Dendritic cell treated with granulocyte-macrophage colony-stimulating factor and Interleukin-4, amounts not matched to agents 40 ng/mL and 50 ng/mL, for 4 days (primary cell): ENCODE measurements around the gene TMEM80.
A peak's percentile ranks its signal among the peaks of the same experiment; 100 is the strongest.
"Not testable (repeated sequence)": the region's sequence is repeated elsewhere in the genome, so short reads cannot be mapped to it uniquely, and the experiment has no call there.

Experiments
- H3K27ac Mint-ChIP-seq: one replicate; pipeline ENCODE4 v1.8.0; 2022; ENCODE audit warnings: mild to moderate bottlenecking, mixed read lengths
- H3K27me3 Mint-ChIP-seq: one replicate; pipeline ENCODE4 v1.8.0; 2022; ENCODE audit warnings: mild to moderate bottlenecking, mixed read lengths
- H3K36me3 Mint-ChIP-seq: one replicate; pipeline ENCODE4 v1.8.0; 2022; ENCODE audit warnings: low read depth, mixed read lengths
- H3K4me1 Mint-ChIP-seq: one replicate; pipeline ENCODE4 v1.8.0; 2022; ENCODE audit warnings: low read depth, mixed read lengths
- H3K4me3 Mint-ChIP-seq: one replicate; pipeline ENCODE4 v1.8.0; 2022; ENCODE audit warnings: mild to moderate bottlenecking, moderate library complexity, mixed read lengths
- H3K9me3 Mint-ChIP-seq: one replicate; pipeline ENCODE4 v1.8.0; 2022; ENCODE audit warnings: mixed read lengths
- intact Hi-C: fragments of 100-400 bp; cut with micrococcal nuclease; formaldehyde crosslinking; loops from one replicate; pipeline ENCODE4 v1.15.0; 2022

The TMEM80 gene

DNA sequence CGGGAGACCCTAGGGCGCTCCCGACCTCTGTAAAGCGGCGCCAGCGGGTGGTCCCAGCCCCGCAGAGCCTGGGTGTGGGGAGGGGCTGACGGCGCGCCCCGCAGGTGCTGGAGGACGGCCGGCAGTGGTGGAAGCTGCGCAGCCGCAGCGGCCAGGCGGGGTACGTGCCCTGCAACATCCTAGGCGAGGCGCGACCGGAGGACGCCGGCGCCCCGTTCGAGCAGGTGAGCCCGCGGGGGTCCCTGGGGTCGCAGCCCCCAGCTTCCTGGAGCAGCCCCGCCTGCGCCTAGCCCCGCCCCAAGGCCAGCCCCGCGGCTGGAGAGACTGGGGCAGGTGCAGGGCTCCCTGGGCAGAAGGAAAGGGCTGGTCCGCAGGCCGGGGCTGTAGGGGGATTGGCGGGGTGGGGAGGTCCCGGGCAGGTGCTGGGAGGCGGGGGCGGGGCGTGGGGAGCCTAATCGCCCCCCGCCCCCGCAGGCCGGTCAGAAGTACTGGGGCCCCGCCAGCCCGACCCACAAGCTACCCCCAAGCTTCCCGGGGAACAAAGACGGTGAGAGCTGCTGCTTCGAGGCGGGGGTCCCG lies 30.1 kb downstream of the TMEM80 start:
- intact Hi-C loops: no loop called here
- Mint-ChIP-seq H3K4me1 (peaks cover 43% of the 10 kb centered on the region), H3K36me3 (no peaks in the 10 kb centered on the region), H3K27me3 (peaks cover 80% of the 10 kb centered on the region), H3K4me3 (no peak overlapping the region), H3K9me3 (no peaks in the 10 kb centered on the region), H3K27ac (no peak overlapping the region)

GRCh38 chr11:726278-727220 lies 30.9 kb downstream of the TMEM80 start:
- Mint-ChIP-seq H3K27ac (no peak overlapping the region), H3K36me3 (no peaks in the 10 kb centered on the region), H3K4me3 (peak overlapping the region; percentile 55), H3K9me3 (no peaks in the 10 kb centered on the region), H3K27me3 (peaks cover 73% of the 10 kb centered on the region), H3K4me1 (peaks cover 38% of the 10 kb centered on the region)
- intact Hi-C loops: no loop called here

GRCh38 chr11:727281-727701 lies 31.7 kb downstream of the TMEM80 start:
- Mint-ChIP-seq H3K27me3 (peaks cover 65% of the 10 kb centered on the region), H3K9me3 (no peaks in the 10 kb centered on the region), H3K36me3 (no peaks in the 10 kb centered on the region), H3K4me3 (no peak overlapping the region), H3K4me1 (peaks cover 31% of the 10 kb centered on the region), H3K27ac (no peak overlapping the region)
- intact Hi-C loops: no loop called here

DNA sequence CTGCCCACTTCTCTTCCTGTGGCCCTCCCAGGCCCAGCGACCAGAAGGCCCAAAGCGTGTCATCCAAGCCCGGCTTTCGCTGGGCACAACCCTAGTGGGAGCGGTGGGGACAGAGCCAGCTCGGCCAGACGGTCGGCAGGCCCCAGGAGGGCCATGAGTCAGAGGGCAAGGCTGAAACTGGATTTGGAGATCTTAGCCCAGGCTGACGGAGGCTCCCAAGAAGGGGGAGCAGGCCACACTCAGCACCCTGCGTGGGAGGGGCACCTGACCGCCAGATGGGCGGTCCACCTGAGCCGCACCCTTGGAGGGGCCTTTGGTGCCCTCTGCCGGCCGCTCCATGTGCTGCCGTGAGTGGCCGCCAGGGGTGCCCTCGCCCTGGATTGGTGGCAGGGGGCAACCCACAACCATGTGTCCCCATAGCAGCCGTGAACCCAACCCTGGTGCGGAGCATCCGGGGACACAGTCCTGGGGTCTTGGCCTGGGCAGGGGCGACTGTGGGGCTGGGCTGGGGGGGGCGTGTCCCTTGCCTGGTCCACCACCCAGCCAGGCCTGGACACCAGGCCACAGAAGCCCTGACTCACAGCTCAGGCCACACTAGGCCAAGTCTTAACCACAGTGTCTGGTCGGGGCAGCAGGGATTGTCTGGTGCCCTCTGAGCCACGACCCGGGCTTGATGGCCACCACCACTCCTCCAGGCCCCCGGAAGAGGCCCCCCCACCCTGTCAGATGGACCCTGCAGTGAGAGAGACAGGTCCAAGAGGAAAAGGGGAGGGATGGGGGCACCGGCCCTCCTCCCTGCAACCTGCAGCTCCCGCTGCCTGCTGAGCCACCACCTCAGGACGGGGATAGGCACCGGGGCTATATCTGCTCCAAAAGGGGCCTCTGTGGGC lies 32.5 kb downstream of the TMEM80 start:
- Mint-ChIP-seq H3K4me1 (peaks cover 27% of the 10 kb centered on the region), H3K4me3 (no peak overlapping the region), H3K27ac (no peak overlapping the region), H3K27me3 (peaks cover 67% of the 10 kb centered on the region), H3K9me3 (no peaks in the 10 kb centered on the region), H3K36me3 (no peaks in the 10 kb centered on the region)
- intact Hi-C loops: no loop called here

- H3K4me3 Mint-ChIP-seq: no peak overlapping the region
- H3K27me3 Mint-ChIP-seq: peaks cover 63% of the 10 kb centered on the region
- intact Hi-C loops: no loop called here
- no peaks in the 10 kb centered on the region for H3K36me3 Mint-ChIP-seq
- H3K4me1 Mint-ChIP-seq: peaks cover 24% of the 10 kb centered on the region
- peak overlapping the region; percentile 61 for H3K27ac Mint-ChIP-seq
- H3K9me3 Mint-ChIP-seq: no peaks in the 10 kb centered on the region
These were observed 33.4 kb downstream of the TMEM80 start for GRCh38 chr11:728901-729491.

DNA sequence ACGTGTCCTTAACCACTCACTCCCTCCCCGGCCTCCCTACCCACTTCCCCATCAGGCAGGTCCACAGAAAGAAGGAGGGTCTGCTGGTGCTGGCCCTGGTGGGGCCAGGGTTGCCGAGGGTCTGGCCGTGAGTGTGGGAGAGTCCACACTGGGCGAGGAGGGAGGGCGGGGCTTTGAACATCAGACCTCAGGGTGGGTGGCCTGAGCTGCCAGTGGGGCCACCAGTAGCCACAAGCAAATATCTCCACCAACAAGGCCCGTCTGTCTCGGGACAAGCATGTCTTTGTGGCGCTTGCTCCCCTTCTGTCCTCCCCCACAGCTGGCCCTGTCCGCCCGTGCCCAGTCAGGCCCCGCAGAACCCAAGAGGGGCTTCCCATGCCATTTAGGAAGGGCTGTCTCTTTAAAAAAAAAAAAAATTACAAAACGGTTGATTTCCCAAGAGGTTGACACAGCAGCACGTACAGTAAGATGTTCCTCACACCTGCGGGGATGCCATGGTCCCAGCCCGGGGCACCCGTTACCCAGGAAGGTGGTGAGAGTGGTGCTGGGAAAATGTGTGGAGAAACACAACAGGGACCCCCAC lies 34.0 kb downstream of the TMEM80 start:
- peaks cover 24% of the 10 kb centered on the region for H3K4me1 Mint-ChIP-seq
- no peaks in the 10 kb centered on the region for H3K36me3 Mint-ChIP-seq
- peak overlapping the region; percentile 61 for H3K27ac Mint-ChIP-seq
- H3K27me3 Mint-ChIP-seq: peaks cover 57% of the 10 kb centered on the region
- H3K4me3 Mint-ChIP-seq: no peak overlapping the region
- no peaks in the 10 kb centered on the region for H3K9me3 Mint-ChIP-seq
- intact Hi-C loops: no loop called here

GRCh38 chr11:733072-733471 lies 37.5 kb downstream of the TMEM80 start:
- Mint-ChIP-seq H3K27ac (no peak overlapping the region), H3K4me1 (peaks cover 27% of the 10 kb centered on the region), H3K4me3 (no peak overlapping the region), H3K9me3 (no peaks in the 10 kb centered on the region), H3K27me3 (peaks cover 45% of the 10 kb centered on the region), H3K36me3 (no peaks in the 10 kb centered on the region)
- intact Hi-C loops: no loop called here

GRCh38 chr11:734541-734940 lies 38.9 kb downstream of the TMEM80 start:
- intact Hi-C loops, H3K9me3 Mint-ChIP-seq, H3K27ac Mint-ChIP-seq, H3K4me3 Mint-ChIP-seq, H3K36me3 Mint-ChIP-seq: not testable (repeated sequence)
- H3K4me1 Mint-ChIP-seq: peaks cover 21% of the 10 kb centered on the region
- H3K27me3 Mint-ChIP-seq: peaks cover 45% of the 10 kb centered on the region

GRCh38 chr11:737366-737765 lies 41.8 kb downstream of the TMEM80 start:
- H3K4me3 Mint-ChIP-seq: peak overlapping the region; percentile 37
- intact Hi-C loops: no loop called here
- peaks cover 42% of the 10 kb centered on the region for H3K27me3 Mint-ChIP-seq
- H3K9me3 Mint-ChIP-seq: no peaks in the 10 kb centered on the region
- H3K27ac Mint-ChIP-seq: peak overlapping the region; percentile 50
- peaks cover 15% of the 10 kb centered on the region for H3K4me1 Mint-ChIP-seq
- H3K36me3 Mint-ChIP-seq: no peaks in the 10 kb centered on the region

GRCh38 chr11:737899-738298 lies 42.3 kb downstream of the TMEM80 start:
- Mint-ChIP-seq H3K27me3 (peaks cover 37% of the 10 kb centered on the region), H3K27ac (peak overlapping the region; percentile 50), H3K4me1 (peaks cover 15% of the 10 kb centered on the region), H3K4me3 (peak overlapping the region; percentile 37)
- H3K9me3 Mint-ChIP-seq, intact Hi-C loops, H3K36me3 Mint-ChIP-seq: not testable (repeated sequence)

DNA sequence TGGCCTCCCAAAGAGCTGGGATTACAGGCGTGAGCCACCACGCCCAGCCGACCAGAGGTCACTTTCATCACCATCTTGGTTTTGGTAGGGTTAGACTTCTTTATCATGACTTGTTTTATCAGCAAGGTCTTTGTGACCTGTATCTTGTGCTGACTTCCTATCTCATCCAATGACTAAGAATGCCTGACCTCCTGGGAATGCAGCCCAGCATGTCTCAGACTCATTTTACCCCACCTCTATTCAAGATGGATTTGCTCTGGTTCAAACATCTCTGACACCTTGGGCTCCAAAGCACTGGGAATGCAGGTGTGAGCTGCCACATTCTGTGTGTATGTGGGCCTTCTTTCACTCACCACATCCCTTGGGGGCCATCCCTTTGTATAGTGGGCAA lies 46.5 kb downstream of the TMEM80 start:
- H3K4me3 Mint-ChIP-seq: no peak overlapping the region
- intact Hi-C loops: no loop called here
- H3K9me3 Mint-ChIP-seq: no peaks in the 10 kb centered on the region
- H3K36me3 Mint-ChIP-seq: peaks cover 6% of the 10 kb centered on the region
- peaks cover 20% of the 10 kb centered on the region for H3K27me3 Mint-ChIP-seq
- no peak overlapping the region for H3K27ac Mint-ChIP-seq
- peaks cover 17% of the 10 kb centered on the region for H3K4me1 Mint-ChIP-seq

DNA sequence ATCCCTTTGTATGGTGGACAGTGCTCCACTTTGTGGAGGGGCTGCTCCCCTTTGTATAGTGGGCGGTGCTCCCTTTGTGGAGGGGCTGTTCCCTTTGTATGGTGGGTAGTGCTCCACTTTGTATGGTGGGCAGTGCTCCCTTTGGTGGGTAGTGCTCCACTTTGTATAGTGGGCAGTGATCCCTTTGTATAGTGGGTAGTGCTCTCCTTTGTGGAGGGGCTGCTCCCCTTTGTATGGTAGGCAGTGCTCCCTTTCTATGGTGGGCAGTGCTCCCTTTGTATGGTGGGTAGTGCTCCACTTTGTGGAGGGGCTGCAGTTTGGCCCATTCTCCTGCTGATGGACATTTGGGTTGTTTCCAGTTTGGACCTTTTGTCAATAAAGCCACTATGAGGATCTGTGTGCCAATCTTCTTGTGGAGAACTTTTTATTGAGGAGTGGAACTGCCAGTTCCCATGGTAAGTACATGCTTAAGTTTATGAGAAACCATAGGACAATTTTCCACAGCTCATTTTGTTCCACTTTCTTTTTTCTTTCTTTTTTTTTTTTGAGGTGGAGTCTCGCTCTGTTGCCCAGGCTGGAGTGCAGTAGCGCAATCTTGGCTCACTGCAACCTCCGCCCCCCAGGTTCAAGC lies 47.1 kb downstream of the TMEM80 start:
- no peak overlapping the region for H3K4me3 Mint-ChIP-seq
- intact Hi-C loops: no loop called here
- peaks cover 15% of the 10 kb centered on the region for H3K27me3 Mint-ChIP-seq
- H3K4me1 Mint-ChIP-seq: peaks cover 11% of the 10 kb centered on the region
- peaks cover 12% of the 10 kb centered on the region for H3K36me3 Mint-ChIP-seq
- no peak overlapping the region for H3K27ac Mint-ChIP-seq
- H3K9me3 Mint-ChIP-seq: no peaks in the 10 kb centered on the region

DNA sequence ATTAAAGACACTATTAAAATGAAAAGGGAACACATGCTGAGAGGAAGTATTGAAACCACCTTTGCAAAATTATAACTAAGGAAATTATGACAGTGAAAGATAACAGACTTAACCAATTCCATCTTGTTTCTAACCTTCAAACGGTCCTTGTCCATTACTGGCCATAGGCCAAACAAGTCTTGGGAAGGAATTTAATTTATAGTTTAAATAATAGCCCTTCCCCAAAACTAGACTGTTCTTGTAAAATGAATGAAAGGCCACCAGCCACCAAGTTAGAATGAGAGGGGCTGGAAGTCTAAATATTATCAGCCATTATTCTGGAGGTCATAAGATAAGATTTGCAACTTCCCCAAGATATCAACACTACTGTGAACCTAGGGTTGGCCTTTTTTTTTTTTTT lies 49.8 kb downstream of the TMEM80 start:
- intact Hi-C loops: no loop called here
- Mint-ChIP-seq H3K27ac (no peak overlapping the region), H3K4me3 (no peak overlapping the region), H3K4me1 (peaks cover 16% of the 10 kb centered on the region), H3K27me3 (peaks cover 2% of the 10 kb centered on the region), H3K9me3 (no peaks in the 10 kb centered on the region), H3K36me3 (peaks cover 29% of the 10 kb centered on the region)
